Daoy (cell line): Measurements from ENCODE around the gene KLRD1. TPM values are rescaled to one million over a fixed set of nuclear protein-coding genes. Genes with fewer than 3 reads are reported as not detected.
"Not testable (repeated sequence)": the region's sequence is repeated elsewhere in the genome, so short reads cannot be mapped to it uniquely, and the experiment has no call there.

Source experiments
- DNase-seq: peaks from one replicate; pipeline ENCODE4 v3.0.0-alpha.2; 2015; ENCODE audit warnings: low read depth
- total RNA-seq: library from RNA; depleted of rRNA; stranded (reverse); fragments of >200 nt; shearing (Covaris generic); gene quantifications from 2 replicates; pipeline ENCODE4 v1.2.3, GENCODE V29; 2014; rRNA removed

KLRD1 gene
- total RNA-seq, 1 experiment from 2014 or later = 0.29 TPM

DNA sequence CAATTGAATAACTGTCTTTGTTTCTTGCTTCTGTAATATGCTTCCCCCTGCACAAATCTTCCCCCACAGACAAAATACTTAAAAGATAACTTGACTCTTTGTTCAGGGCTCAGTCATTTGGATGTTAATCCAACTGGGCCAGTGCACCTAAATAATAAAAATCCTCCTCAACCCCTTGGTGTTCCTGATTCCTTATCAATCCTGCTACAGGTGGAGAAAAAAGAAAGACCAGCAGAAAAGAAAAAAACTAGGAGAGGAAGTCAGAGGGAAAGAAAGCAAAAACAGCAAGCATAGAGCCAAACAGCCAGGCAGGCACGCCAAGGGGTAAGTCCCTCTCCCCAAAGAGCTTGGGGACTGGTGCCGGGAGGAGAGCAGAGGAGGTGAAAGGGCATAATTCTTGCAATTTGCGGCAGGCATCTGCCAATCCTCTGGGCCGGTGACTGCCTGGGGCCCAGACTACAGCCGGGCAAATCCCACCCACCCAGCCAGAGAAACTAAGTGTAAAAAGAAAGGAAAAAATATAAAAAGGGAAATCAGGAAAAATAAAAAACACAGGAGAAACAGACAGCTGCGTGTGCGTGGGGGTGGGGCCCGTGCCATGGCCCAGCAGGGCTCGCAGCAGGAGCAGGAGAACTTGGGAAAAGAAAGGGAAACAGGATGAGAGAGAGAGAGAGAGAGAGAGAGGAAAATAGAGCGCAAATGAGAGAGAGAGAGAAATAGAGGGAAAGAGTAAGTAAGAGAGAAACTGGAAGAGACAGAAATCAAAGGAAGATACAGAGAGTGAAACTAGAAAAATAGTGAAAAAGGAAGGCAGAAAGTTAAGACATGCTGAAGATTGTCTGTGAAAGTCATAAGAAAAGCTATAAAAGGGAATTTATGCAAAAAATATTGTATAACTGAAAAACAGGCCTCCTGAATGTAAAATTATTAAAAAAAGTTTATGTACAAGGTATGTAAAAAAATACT is 60.8 kb downstream of the KLRD1 start:
- no peak for DNase-seq

DNA sequence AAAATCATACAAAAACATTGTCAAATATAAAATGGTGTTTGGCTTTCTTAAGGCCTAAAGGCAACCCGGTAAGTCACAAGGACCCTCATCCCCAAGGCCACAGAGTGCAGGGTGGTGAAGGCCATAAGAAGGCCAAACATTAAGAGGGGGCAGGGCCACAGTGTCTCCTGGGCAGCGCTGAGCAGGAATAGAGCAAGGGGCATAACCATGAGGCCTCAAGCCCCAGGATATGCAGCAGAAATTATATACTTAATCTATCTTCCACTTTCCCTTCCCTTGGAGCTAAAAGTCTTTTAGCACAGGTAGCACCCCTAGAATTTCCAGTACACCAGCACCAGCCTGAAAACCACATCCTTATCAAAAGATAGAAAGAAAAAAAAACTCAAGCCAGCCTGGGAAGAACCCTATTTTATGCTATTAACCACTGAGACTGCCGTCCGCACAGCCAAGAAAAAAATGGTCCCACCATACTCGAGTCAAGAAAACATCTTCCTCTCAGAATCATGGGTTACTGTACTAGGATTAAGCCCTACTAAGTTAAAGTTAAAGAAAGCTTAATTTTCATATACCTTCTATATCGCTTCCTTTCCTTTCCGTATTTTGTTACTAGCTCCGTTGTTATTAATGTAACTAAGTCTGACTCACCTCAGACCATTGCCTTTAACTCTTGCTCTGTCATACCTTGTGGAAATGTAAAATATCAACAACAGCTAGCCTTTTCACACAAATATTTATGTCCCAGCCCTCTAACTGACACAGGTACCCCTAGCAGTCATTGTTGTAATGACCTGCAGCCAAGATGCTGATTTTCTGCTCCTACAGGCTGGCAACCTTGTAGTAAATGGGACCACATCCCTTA is 62.1 kb downstream of the KLRD1 start:
- no peak for DNase-seq

DNA sequence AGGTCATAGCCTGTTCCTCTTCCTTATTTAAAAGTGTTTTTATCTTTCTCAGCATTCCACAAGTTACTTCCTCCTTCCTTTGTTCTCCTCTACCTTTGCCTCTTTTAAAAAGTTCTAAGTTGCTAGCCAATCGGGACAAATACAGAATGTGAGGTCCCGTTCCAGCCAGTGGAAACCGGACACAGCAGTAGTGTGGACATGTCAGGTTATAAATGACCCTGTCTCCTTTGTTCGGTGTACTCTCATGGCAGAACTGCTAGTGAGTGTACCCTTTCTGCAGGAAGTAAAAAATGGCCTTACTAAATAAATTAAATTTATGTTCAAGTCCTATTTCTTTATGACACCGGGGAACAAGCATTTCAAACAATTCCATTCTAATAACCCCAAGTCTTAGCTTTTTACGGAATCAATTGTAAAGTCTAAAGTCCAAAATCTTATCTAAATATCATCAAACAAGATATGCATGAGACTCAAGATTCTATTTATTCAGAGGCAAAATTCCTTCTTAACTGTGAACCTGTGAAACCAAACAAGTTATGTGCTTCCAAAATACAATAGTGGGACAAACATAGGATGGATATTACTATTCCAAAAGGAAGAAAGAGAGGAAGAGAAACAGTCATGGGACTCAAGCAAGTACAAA is 64.3 kb downstream of the KLRD1 start:
- not testable (repeated sequence) for DNase-seq

DNA sequence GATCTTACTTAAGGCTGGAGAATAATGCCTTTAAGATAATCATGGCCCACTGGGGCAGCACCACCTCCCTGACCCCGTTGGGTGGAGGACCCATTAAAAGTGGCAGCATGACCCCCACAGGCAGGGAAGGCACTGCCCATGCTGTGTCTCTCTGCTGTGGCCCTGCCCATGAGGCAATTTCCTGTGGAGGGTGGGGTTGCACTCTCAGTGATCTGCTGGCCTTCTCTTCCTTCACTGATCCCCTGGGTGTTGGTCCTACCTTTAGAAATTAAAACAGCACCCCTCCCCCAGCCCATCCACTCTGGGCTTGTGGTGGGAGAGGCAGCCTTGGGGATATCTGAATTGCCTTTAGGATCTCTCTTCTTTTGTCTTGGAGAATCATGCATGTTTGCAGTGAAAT is 64.9 kb downstream of the KLRD1 start:
- no peak for DNase-seq

DNA sequence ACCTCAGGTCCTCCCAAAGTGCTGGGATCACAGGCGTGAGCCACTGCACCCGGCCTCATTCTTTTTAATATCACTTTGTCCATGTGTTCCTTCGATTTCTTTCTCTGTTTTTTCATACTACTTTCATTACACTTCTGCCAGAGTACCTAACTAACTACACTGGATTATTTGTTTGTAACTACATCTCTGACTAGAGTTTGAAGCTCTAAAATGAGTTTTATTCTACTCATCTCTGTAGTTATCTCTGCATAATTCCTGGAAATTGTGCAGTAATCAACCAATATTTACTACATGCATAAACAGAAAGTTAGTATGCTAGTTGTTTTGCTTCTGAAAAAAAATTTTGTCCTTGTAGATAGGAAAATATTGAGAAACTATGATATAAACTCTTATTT is 67.0 kb downstream of the KLRD1 start:
- no peak for DNase-seq

DNA sequence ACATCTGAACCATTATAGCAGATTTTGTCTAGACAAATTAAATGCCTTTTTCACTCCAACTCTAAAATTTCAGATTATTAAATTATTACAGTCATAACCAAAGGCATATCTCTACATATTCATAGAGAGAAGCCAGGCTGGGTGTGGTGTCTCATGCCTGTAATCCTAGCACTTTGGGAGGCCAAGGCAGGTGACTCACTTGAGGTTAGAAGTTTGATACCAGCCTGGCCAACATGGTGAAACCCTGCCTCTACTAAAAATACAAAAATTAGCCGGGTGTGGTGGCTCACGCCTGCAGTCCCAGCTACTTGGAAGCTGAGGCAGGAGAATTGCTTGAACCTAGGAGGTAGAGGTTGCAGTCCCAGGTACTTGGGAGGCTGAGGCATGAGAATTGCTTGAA is 71.1 kb downstream of the KLRD1 start:
- peak; percentile 21 for DNase-seq

Other genes starting within 250 kb of the KLRD1 start
- gene CLEC1A, start 208.9 kb upstream of the KLRD1 start, total RNA-seq = 0.06 TPM in 1 of 2 replicates, not detected in the other
- gene CLEC7A, start 177.7 kb upstream of the KLRD1 start, total RNA-seq = not detected in 2 replicates
- 0.06 TPM in 1 of 2 replicates, not detected in the other for gene OLR1, start 135.7 kb upstream of the KLRD1 start, total RNA-seq
- 0.57 and 1.8 TPM in 2 replicates for gene TMEM52B, start 128.8 kb upstream of the KLRD1 start, total RNA-seq
- gene GABARAPL1, start 95.0 kb upstream of the KLRD1 start, total RNA-seq = 14.5 and 19.5 TPM in 2 replicates
- gene KLRK1, start 82.2 kb downstream of the KLRD1 start, total RNA-seq = not detected in 2 replicates
- not detected in 2 replicates for gene KLRC4, start 101.9 kb downstream of the KLRD1 start, total RNA-seq
- not detected in 2 replicates for gene KLRC3, start 112.7 kb downstream of the KLRD1 start, total RNA-seq
- gene KLRC2, start 128.1 kb downstream of the KLRD1 start, total RNA-seq = 0.89 and 0.97 TPM in 2 replicates
- not detected in 2 replicates for gene KLRC1, start 145.5 kb downstream of the KLRD1 start, total RNA-seq
- gene EIF2S3B, start 198.0 kb downstream of the KLRD1 start, total RNA-seq = 0.57 TPM in 2 replicates